ENCODE results near the gene LMNA. TPM values are rescaled to one million over a fixed set of nuclear protein-coding genes. Genes with fewer than 3 reads are reported as not detected.
"Not testable (repeated sequence)": the region's sequence is repeated elsewhere in the genome, so short reads cannot be mapped to it uniquely, and the experiment has no call there.

Gene LMNA
- 138 TPM for polyA plus RNA-seq
- long read RNA-seq, donor 1, transcript LMNA-206 (12 exons, 3,190 nt) = major isoform, 9 of 28 reads
- long read RNA-seq, donor 1, partial matches to known transcripts = 19 of 28 reads
- long read RNA-seq, donor 1, other reads (novel, unspliced or antisense) = 0 of 28 reads
- long read RNA-seq, donor 2, transcript LMNA-206 (12 exons, 3,190 nt) = major isoform, 13 of 64 reads
- long read RNA-seq, donor 2, partial matches to known transcripts = 48 of 64 reads
- long read RNA-seq, donor 2, other reads (novel, unspliced or antisense) = 0 of 64 reads
- long read RNA-seq, donor 3 = 0 reads
- long read RNA-seq, donor 4, partial matches to known transcripts = 5 of 6 reads
- long read RNA-seq, donor 4, other reads (novel, unspliced or antisense) = 0 of 6 reads
- long read RNA-seq, donor 5, transcript LMNA-206 (12 exons, 3,190 nt) = major isoform, 12 of 32 reads
- long read RNA-seq, donor 5, partial matches to known transcripts = 18 of 32 reads
- long read RNA-seq, donor 5, other reads (novel, unspliced or antisense) = 0 of 32 reads
- long read RNA-seq, donor 6, transcript LMNA-206 (12 exons, 3,190 nt) = major isoform, 14 of 38 reads
- long read RNA-seq, donor 6, partial matches to known transcripts = 23 of 38 reads
- long read RNA-seq, donor 6, other reads (novel, unspliced or antisense) = 0 of 38 reads
- long read RNA-seq, donor 7, transcript LMNA-206 (12 exons, 3,190 nt) = major isoform, 12 of 30 reads
- long read RNA-seq, donor 7, partial matches to known transcripts = 15 of 30 reads
- long read RNA-seq, donor 7, other reads (novel, unspliced or antisense) = 0 of 30 reads
- long read RNA-seq, donor 8, transcript LMNA-206 (12 exons, 3,190 nt) = major isoform, 23 of 121 reads
- long read RNA-seq, donor 8, partial matches to known transcripts = 94 of 121 reads
- long read RNA-seq, donor 8, other reads (novel, unspliced or antisense) = 0 of 121 reads
- long read RNA-seq, donor 9, transcript LMNA-206 (12 exons, 3,190 nt) = major isoform, 9 of 49 reads
- long read RNA-seq, donor 9, partial matches to known transcripts = 39 of 49 reads
- long read RNA-seq, donor 9, other reads (novel, unspliced or antisense) = 0 of 49 reads
- long read RNA-seq, donor 10, transcript LMNA-206 (12 exons, 3,190 nt) = major isoform, 16 of 46 reads
- long read RNA-seq, donor 10, partial matches to known transcripts = 27 of 46 reads
- long read RNA-seq, donor 10, other reads (novel, unspliced or antisense) = 0 of 46 reads
- long read RNA-seq, donor 11, transcript LMNA-206 (12 exons, 3,190 nt) = major isoform, 5 of 19 reads
- long read RNA-seq, donor 11, partial matches to known transcripts = 12 of 19 reads
- long read RNA-seq, donor 11, other reads (novel, unspliced or antisense) = 0 of 19 reads

DNA sequence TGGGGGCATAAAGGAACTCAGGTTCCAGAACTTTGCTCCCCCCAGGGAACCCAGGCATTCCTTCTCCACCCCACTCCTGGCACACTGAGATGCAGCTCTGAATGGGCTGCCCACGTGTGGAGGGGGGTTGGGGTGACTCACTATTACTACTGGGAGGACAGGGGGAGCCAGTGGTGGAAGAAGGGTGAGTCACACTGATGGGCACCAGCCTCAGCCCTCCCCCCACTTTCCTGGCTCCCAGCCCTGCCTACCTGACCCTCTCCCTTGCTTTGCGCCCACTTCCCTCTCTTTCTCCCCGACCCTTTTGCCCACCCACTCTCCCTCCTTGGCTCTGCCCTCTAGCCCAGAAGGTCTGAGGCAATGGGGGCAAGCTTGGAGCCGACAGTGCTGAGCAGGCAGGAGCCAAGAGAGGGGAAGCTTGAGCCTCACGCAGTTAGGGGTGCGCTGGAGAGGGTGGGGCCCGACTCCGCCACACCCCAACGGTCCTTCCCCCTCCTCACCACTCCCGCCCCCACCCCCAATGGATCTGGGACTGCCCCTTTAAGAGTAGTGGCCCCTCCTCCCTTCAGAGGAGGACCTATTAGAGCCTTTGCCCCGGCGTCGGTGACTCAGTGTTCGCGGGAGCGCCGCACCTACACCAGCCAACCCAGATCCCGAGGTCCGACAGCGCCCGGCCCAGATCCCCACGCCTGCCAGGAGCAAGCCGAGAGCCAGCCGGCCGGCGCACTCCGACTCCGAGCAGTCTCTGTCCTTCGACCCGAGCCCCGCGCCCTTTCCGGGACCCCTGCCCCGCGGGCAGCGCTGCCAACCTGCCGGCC is at the start of gene LMNA:
Gene LMNA, plus strand, starts transcription at position 611 of the 818 bp plus-strand sequence. CDS start 208 bp downstream, outside the sequence.
- H3K4me3 ChIP-seq (ENCODE audit: low read length) = peak within 1 kb of the TSS; percentile 99
- H3K36me3 ChIP-seq (ENCODE audit: control insufficient read depth, insufficient read depth, low read length) = no peaks in the 10 kb centered on the region
- H3K27ac ChIP-seq (ENCODE audit: low read length) = peak within 1 kb of the TSS; percentile 68
- peaks cover 40% of the 10 kb centered on the region for H3K4me1 ChIP-seq (ENCODE audit: control insufficient read depth, insufficient read depth, low read length)
- H3K9me3 ChIP-seq (ENCODE audit: control insufficient read depth, low read depth, low read length) = no peaks in the 10 kb centered on the region
- DNase-seq = peak; percentile 89 to 92
- H3K27me3 ChIP-seq (ENCODE audit: control insufficient read depth, insufficient read depth, low read length) = no peaks in the 10 kb centered on the region
- WGBS (ENCODE audit: insufficient coverage, low lambda C conversion rate) = 0% methylated on average over 1 of the region's 37 CpGs

DNA sequence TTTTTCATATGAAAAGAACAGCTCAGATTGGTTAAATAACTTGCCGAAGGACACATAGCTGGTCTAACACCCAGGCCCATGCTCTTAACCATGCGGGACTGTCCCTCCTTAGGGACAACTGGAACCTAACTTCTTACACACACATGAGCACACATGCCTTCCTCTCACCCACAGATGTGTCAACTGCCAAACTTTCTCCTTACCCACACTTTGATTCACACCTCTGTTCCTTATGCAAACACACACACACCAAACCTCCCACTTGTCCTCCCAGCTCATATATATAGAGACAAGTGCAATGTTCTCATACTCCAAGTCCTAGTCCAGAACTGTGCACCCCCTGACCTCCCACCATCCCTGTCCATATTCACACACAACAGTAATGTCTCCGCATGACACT is 49.3 kb upstream of the LMNA start:
- Histone ChIP-seq H3K9me3 (ENCODE audit: control insufficient read depth, low read depth, low read length) (no peaks in the 10 kb centered on the region), H3K27me3 (ENCODE audit: control insufficient read depth, insufficient read depth, low read length) (no peaks in the 10 kb centered on the region)

DNA sequence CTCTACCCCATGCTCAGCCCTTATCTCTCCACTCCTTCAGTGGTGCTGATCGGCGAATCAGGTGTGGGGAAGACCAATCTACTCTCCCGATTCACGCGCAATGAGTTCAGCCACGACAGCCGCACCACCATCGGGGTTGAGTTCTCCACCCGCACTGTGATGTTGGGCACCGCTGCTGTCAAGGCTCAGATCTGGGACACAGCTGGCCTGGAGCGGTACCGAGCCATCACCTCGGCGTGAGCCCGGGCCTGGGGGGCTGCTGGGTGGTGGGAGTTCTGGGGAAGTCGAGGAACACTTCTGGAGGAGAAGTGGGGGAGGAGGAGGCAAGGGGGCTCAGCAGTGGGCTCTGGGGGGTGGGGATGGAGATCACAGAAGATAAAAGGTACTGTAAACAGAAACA is 48.6 kb upstream of the LMNA start:
- H3K36me3 ChIP-seq (ENCODE audit: control insufficient read depth, insufficient read depth, low read length) = peaks cover 47% of the 10 kb centered on the region
- no CpG with 5 or more reads among the region's 16 CpGs for WGBS (ENCODE audit: insufficient coverage, low lambda C conversion rate)

More for the DNA sequence above, 49.3 kb upstream of the LMNA start:
- H3K36me3 ChIP-seq (ENCODE audit: control insufficient read depth, insufficient read depth, low read length) = peaks cover 41% of the 10 kb centered on the region
- peaks cover 4% of the 10 kb centered on the region for H3K4me1 ChIP-seq (ENCODE audit: control insufficient read depth, insufficient read depth, low read length)
- H3K4me3 ChIP-seq (ENCODE audit: low read length) = no peak overlapping the region
- no peak overlapping the region for H3K27ac ChIP-seq (ENCODE audit: low read length)
- WGBS (ENCODE audit: insufficient coverage, low lambda C conversion rate) = no CpG with 5 or more reads among the region's 3 CpGs
- no peak for DNase-seq

DNA sequence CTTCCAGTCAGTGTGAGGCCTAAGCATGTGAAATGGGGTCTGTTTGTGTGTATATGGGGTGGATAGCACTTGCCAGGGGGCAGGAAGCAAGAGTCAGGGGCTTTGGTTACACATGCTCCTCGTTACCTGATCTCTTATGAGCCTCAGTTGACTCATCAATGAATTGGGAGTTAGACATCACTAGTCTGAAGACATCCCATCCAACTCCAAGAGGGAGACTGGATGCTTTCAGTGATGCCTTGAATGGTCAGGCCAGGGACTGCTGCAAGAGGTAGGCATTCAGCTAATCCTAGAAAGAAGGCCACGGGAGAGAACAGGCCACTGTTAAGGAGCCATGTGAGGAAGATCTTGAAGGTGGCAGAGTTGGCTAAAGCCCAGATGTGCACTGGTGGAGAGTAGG is 47.2 kb upstream of the LMNA start:
- H3K36me3 ChIP-seq (ENCODE audit: control insufficient read depth, insufficient read depth, low read length) = peaks cover 51% of the 10 kb centered on the region
- H3K9me3 ChIP-seq (ENCODE audit: control insufficient read depth, low read depth, low read length) = no peaks in the 10 kb centered on the region
- no peaks in the 10 kb centered on the region for H3K27me3 ChIP-seq (ENCODE audit: control insufficient read depth, insufficient read depth, low read length)
- H3K4me3 ChIP-seq (ENCODE audit: low read length) = no peak overlapping the region
- no peak overlapping the region for H3K27ac ChIP-seq (ENCODE audit: low read length)
- no peak for DNase-seq
- WGBS (ENCODE audit: insufficient coverage, low lambda C conversion rate) = no CpG with 5 or more reads among the region's 2 CpGs
- H3K4me1 ChIP-seq (ENCODE audit: control insufficient read depth, insufficient read depth, low read length) = peaks cover 4% of the 10 kb centered on the region

More for the DNA sequence above, 48.6 kb upstream of the LMNA start:
- H3K27me3 ChIP-seq (ENCODE audit: control insufficient read depth, insufficient read depth, low read length) = no peaks in the 10 kb centered on the region
- peaks cover 4% of the 10 kb centered on the region for H3K4me1 ChIP-seq (ENCODE audit: control insufficient read depth, insufficient read depth, low read length)
- no peak overlapping the region for H3K4me3 ChIP-seq (ENCODE audit: low read length)
- DNase-seq = no peak
- no peaks in the 10 kb centered on the region for H3K9me3 ChIP-seq (ENCODE audit: control insufficient read depth, low read depth, low read length)
- H3K27ac ChIP-seq (ENCODE audit: low read length) = no peak overlapping the region

DNA sequence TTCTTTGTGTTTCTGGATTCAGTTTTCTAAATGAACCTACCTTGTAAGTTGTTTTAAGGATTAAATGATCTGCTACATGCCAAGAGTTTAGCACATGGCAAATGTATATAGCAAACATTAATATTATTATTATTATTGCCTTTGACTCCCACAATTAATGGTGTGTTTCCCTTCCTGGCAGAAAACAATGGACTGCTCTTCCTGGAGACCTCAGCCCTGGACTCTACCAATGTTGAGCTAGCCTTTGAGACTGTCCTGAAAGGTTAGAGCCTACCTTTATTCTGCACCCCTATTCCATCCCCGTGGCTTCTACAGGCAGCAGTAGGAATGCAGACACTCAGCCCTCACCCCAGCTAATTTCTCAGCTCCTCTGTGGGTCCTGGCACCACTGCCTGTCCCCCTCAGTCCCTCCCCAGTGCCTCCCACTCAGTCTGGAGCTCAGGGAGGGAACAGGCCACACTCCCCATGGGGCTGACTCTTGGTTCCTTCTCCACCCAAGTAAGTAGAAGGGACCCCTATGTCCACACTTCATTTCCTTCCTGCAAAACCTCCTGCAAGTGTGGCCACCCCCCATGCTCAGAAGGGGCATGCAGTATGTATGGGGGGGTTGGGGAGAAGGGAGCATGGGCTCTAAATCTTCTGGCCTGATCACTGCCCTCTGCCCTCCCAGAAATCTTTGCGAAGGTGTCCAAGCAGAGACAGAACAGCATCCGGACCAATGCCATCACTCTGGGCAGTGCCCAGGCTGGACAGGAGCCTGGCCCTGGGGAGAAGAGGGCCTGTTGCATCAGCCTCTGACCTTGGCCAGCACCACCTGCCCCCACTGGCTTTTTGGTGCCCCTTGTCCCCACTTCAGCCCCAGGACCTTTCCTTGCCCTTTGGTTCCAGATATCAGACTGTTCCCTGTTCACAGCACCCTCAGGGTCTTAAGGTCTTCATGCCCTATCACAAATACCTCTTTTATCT is 44.7 kb upstream of the LMNA start:
- H3K4me1 ChIP-seq (ENCODE audit: control insufficient read depth, insufficient read depth, low read length) = peaks cover under 1% of the 10 kb centered on the region
- no peak overlapping the region for H3K27ac ChIP-seq (ENCODE audit: low read length)
- H3K27me3 ChIP-seq (ENCODE audit: control insufficient read depth, insufficient read depth, low read length) = no peaks in the 10 kb centered on the region
- no peak for DNase-seq
- no peak overlapping the region for H3K4me3 ChIP-seq (ENCODE audit: low read length)
- H3K36me3 ChIP-seq (ENCODE audit: control insufficient read depth, insufficient read depth, low read length) = peaks cover 62% of the 10 kb centered on the region
- WGBS (ENCODE audit: insufficient coverage, low lambda C conversion rate) = no CpG with 5 or more reads among the region's 3 CpGs
- no peaks in the 10 kb centered on the region for H3K9me3 ChIP-seq (ENCODE audit: control insufficient read depth, low read depth, low read length)

DNA sequence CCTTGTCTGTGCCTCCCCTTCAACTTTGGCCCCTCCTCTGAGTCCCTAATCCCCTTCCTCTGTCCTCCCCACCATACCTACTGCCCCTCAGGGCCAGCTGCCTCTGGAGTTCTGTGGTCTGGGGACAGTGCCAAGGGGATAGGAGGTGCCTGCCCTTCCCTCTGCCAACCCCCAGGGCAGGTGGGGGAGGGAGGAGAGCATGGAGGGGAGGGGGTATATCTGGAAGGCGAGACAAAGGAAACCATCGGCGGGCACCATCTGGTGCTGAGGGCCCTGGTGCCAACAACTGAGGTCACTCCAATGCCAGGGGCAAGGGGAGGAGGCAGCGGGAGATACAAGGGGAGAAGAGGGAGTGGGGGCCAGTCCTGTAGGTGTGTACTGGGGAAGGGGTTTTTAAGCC is 44.0 kb upstream of the LMNA start:
- DNase-seq = no peak
- Histone ChIP-seq H3K4me3 (ENCODE audit: low read length) (no peak overlapping the region), H3K4me1 (ENCODE audit: control insufficient read depth, insufficient read depth, low read length) (peaks cover 3% of the 10 kb centered on the region), H3K36me3 (ENCODE audit: control insufficient read depth, insufficient read depth, low read length) (peaks cover 57% of the 10 kb centered on the region), H3K27me3 (ENCODE audit: control insufficient read depth, insufficient read depth, low read length) (no peaks in the 10 kb centered on the region), H3K9me3 (ENCODE audit: control insufficient read depth, low read depth, low read length) (no peaks in the 10 kb centered on the region), H3K27ac (ENCODE audit: low read length) (no peak overlapping the region)
- no CpG with 5 or more reads among the region's 4 CpGs for WGBS (ENCODE audit: insufficient coverage, low lambda C conversion rate)

DNA sequence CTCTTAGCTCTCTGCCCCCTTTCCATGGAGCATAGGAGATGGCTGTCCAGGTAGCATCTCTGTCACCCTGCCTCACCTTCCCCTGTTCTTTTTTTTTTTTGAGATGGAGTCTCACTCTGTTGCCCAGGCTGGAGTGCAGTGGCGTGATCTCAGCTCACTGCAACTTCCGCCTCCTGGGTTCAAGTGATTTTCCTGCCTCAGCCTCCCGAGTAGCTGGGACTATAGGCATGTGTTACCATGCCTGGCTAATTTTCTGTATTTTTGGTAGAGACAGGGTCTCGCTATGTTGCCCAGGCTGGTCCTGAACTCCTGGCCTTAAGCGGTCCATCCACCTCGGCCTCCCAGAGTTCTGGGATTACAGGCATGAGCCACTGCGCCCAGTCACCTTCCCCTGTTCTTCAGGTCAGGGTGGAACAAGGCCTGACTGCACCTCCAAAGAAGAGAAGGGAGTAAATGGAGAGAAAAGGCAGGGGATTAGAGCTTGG is 43.1 kb upstream of the LMNA start:
- not testable (repeated sequence) for H3K27ac ChIP-seq (ENCODE audit: low read length); DNase-seq; H3K4me3 ChIP-seq (ENCODE audit: low read length); H3K9me3 ChIP-seq (ENCODE audit: control insufficient read depth, low read depth, low read length); H3K27me3 ChIP-seq (ENCODE audit: control insufficient read depth, insufficient read depth, low read length)
- Histone ChIP-seq H3K4me1 (ENCODE audit: control insufficient read depth, insufficient read depth, low read length) (peaks cover 11% of the 10 kb centered on the region), H3K36me3 (ENCODE audit: control insufficient read depth, insufficient read depth, low read length) (peaks cover 57% of the 10 kb centered on the region)
- no CpG with 5 or more reads among the region's 7 CpGs for WGBS (ENCODE audit: insufficient coverage, low lambda C conversion rate)

DNA sequence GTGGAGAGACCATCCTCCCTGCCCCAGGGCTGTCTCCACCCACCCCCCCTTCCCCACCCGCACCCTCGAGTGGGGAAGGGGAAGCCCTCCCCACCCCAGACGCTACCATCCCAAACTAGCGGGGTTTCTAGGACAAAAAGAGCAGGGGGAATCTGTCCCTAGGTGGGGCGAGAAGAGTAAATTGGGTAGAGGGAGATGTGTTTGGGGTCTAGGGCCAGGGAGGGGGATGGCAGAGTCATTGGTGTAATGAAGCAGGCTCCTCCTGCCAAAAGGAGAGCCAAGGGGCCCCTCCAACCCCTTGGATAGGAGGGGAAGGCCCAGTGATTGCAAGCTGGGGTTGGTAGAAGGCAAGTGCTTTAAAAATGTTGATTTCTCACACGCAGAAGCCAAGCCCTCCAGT is 42.3 kb upstream of the LMNA start:
- Histone ChIP-seq H3K4me1 (ENCODE audit: control insufficient read depth, insufficient read depth, low read length) (peaks cover 16% of the 10 kb centered on the region), H3K4me3 (ENCODE audit: low read length) (no peak overlapping the region), H3K27me3 (ENCODE audit: control insufficient read depth, insufficient read depth, low read length) (no peaks in the 10 kb centered on the region), H3K36me3 (ENCODE audit: control insufficient read depth, insufficient read depth, low read length) (peaks cover 56% of the 10 kb centered on the region), H3K9me3 (ENCODE audit: control insufficient read depth, low read depth, low read length) (peaks cover 5% of the 10 kb centered on the region), H3K27ac (ENCODE audit: low read length) (no peak overlapping the region)
- DNase-seq = no peak
- 80% methylated on average over 1 of the region's 6 CpGs for WGBS (ENCODE audit: insufficient coverage, low lambda C conversion rate)
